DND-41 (cell line): ENCODE data around the gene NELL2.

Experiments used
- ATAC-seq: fragments of 200-7000 bp; cut with Tn5 transposase; 3 replicates; pipeline ENCODE4 v1.9.1; 2021; ENCODE audit warnings: low read depth; ENCODE audit not compliant: insufficient read depth
- DNase-seq: peaks from one replicate; pipeline ENCODE4 v3.0.0-alpha.2; 2020
- H2AFZ ChIP-seq: 2 replicates; pipeline ENCODE4 v1.6.0; 2012; ENCODE audit warnings: low read depth, low read length
- H3K27ac ChIP-seq: 2 replicates; pipeline ENCODE4 v1.5.1; 2012; ENCODE audit warnings: low read length, inconsistent platforms
- H3K27me3 ChIP-seq: fragments of 200-600 bp; sonication (generic); 2 replicates; pipeline ENCODE4 v1.6.0; 2012; ENCODE audit warnings: low read length, mild to moderate bottlenecking, inconsistent platforms; ENCODE audit not compliant: insufficient read depth, poor library complexity
- H3K36me3 ChIP-seq: 2 replicates; pipeline ENCODE4 v1.5.1; 2012; ENCODE audit warnings: low read length, inconsistent platforms; ENCODE audit not compliant: insufficient read depth
- H3K4me1 ChIP-seq: 2 replicates; pipeline ENCODE4 v1.5.1; 2012; ENCODE audit warnings: mild to moderate bottlenecking, low read length; ENCODE audit not compliant: insufficient read depth
- H3K4me2 ChIP-seq: 2 replicates; pipeline ENCODE4 v1.6.0; 2012; ENCODE audit warnings: mild to moderate bottlenecking, moderate library complexity, low read length, inconsistent platforms; ENCODE audit not compliant: insufficient read depth
- H3K4me3 ChIP-seq, 2 experiments: fragments of 200-600 bp in 1 of 2; shearing (Covaris generic) in 1 of 2; 2 replicates each; pipeline ENCODE4 v1.5.1; 2012 to 2016; ENCODE audit warnings: inconsistent platforms in 2 of 2, low read length in 2 of 2, mild to moderate bottlenecking in 2 of 2, low read depth in 1 of 2, moderate library complexity in 1 of 2
- H3K79me2 ChIP-seq: 2 replicates; pipeline ENCODE4 v1.6.0; 2012; ENCODE audit warnings: low read length, inconsistent platforms; ENCODE audit not compliant: insufficient read depth
- H3K9ac ChIP-seq: 2 replicates; pipeline ENCODE4 v1.6.0; 2012; ENCODE audit warnings: low read depth, mild to moderate bottlenecking, inconsistent platforms, low read length, moderate library complexity
- H3K9me3 ChIP-seq: 2 replicates; pipeline ENCODE4 v1.5.1; 2012; ENCODE audit warnings: low read length, moderate library complexity, mild to moderate bottlenecking, inconsistent platforms; ENCODE audit not compliant: insufficient read depth, severe bottlenecking
- H4K20me1 ChIP-seq: 2 replicates; pipeline ENCODE4 v1.6.0; 2012; ENCODE audit warnings: low read length; ENCODE audit not compliant: insufficient read depth
- CTCF ChIP-seq: IDR thresholded peaks from 2 replicates; pipeline ENCODE4 v1.5.1; 2012; ENCODE audit warnings: borderline replicate concordance, low read length, moderate library complexity, mild to moderate bottlenecking; ENCODE audit not compliant: poor library complexity, severe bottlenecking; ENCODE audit errors: extremely low read depth
- EZH2 ChIP-seq: IDR thresholded peaks from 3 replicates; pipeline ENCODE4 v1.6.1; 2012; ENCODE audit warnings: borderline replicate concordance, low read depth, mild to moderate bottlenecking, moderate library complexity, low read length, inconsistent platforms; ENCODE audit not compliant: severe bottlenecking

The NELL2 gene

GRCh38 chr12:44812062-44812461 lies 64.1 kb downstream of the NELL2 start:
- Histone ChIP-seq H3K4me3 (no peak overlapping the region), H3K9me3 (no peaks in the 10 kb centered on the region), H3K9ac (no peak overlapping the region), H4K20me1 (no peaks in the 10 kb centered on the region), H3K79me2 (no peaks in the 10 kb centered on the region), H2AFZ (no peak overlapping the region), H3K27me3 (no peaks in the 10 kb centered on the region), H3K27ac (no peak overlapping the region), H3K4me1 (no peaks in the 10 kb centered on the region), H3K4me2 (no peak overlapping the region), H3K36me3 (no peaks in the 10 kb centered on the region)
- TF ChIP-seq EZH2 (no peak), CTCF (peak; percentile 65)
- DNase-seq (peak; percentile 32), ATAC-seq (peak; percentile 76)

- no peak for TF ChIP-seq CTCF
- TF ChIP-seq EZH2, result no peak
- no peak overlapping the region for H2AFZ ChIP-seq
- DNase-seq (no peak), ATAC-seq (no peak)
- no peak overlapping the region for H3K4me3 ChIP-seq
- H3K27ac ChIP-seq, result no peak overlapping the region
- H3K9me3 ChIP-seq, result no peaks in the 10 kb centered on the region
- H3K9ac ChIP-seq, result no peak overlapping the region
- no peaks in the 10 kb centered on the region for H4K20me1 ChIP-seq
- no peaks in the 10 kb centered on the region for H3K27me3 ChIP-seq
- H3K4me2 ChIP-seq, result no peak overlapping the region
- H3K79me2 ChIP-seq, result no peaks in the 10 kb centered on the region
- no peaks in the 10 kb centered on the region for H3K36me3 ChIP-seq
- no peaks in the 10 kb centered on the region for H3K4me1 ChIP-seq
Measured at GRCh38 chr12:44804068-44804467, 72.0 kb downstream of the NELL2 start.

GRCh38 chr12:44795970-44796369 lies 80.1 kb downstream of the NELL2 start:
- H3K4me2 ChIP-seq, result no peak overlapping the region
- H3K4me1 ChIP-seq, result no peaks in the 10 kb centered on the region
- H4K20me1 ChIP-seq, result no peaks in the 10 kb centered on the region
- H3K4me3 ChIP-seq, result no peak overlapping the region
- TF ChIP-seq CTCF, result no peak
- no peak for TF ChIP-seq EZH2
- H3K9me3 ChIP-seq, result no peaks in the 10 kb centered on the region
- no peaks in the 10 kb centered on the region for H3K36me3 ChIP-seq
- no peak overlapping the region for H3K9ac ChIP-seq
- H3K79me2 ChIP-seq, result no peaks in the 10 kb centered on the region
- H3K27me3 ChIP-seq, result no peaks in the 10 kb centered on the region
- H2AFZ ChIP-seq, result no peak overlapping the region
- DNase-seq (no peak), ATAC-seq (no peak)
- H3K27ac ChIP-seq, result no peak overlapping the region

GRCh38 chr12:44788731-44789130 lies 87.4 kb downstream of the NELL2 start:
- no peaks in the 10 kb centered on the region for H3K27me3 ChIP-seq
- no peak overlapping the region for H3K27ac ChIP-seq
- H4K20me1 ChIP-seq, result no peaks in the 10 kb centered on the region
- TF ChIP-seq EZH2 (no peak), CTCF (no peak)
- no peak overlapping the region for H3K4me3 ChIP-seq
- ATAC-seq, result no peak; the same call in 2 of the 3 replicates
- no peak for DNase-seq
- H3K9me3 ChIP-seq, result no peaks in the 10 kb centered on the region
- no peaks in the 10 kb centered on the region for H3K4me1 ChIP-seq
- no peaks in the 10 kb centered on the region for H3K79me2 ChIP-seq
- no peak overlapping the region for H2AFZ ChIP-seq
- no peak overlapping the region for H3K9ac ChIP-seq
- no peaks in the 10 kb centered on the region for H3K36me3 ChIP-seq
- no peak overlapping the region for H3K4me2 ChIP-seq
